GM12878 (cell line): ENCODE data around the gene ZCCHC18. TPM values are rescaled to one million over a fixed set of nuclear protein-coding genes. Genes with fewer than 3 reads are reported as not detected.

Source experiments
- ATAC-seq: fragments of 200-7000 bp; cut with Tn5 transposase; 3 replicates; pipeline ENCODE4 v1.9.1; 2020; ENCODE audit warnings: mild to moderate bottlenecking, moderate library complexity
- BruUV-seq: library from RNA; stranded (reverse); fragments of 400-500 nt; replicated peaks from 2 replicates; lab custom pipeline; 2021; lab: Mats Ljungman, UMichigan
- CTCF ChIA-PET: fragments of 300-600 bp; sonication (Branson Sonifier 250); formaldehyde crosslinking; extraction: SDS; loops from one replicate; lab custom pipeline; 2021; ENCODE audit warnings: inconsistent platforms; lab: Yijun Ruan, JAX
- POLR2A ChIA-PET: fragments of 350-600 bp; formaldehyde crosslinking; extraction: SDS; loops from one replicate; lab custom pipeline; 2021; ENCODE audit warnings: inconsistent platforms; lab: Charles Lee
- RAD21 ChIA-PET: fragments of 300-600 bp; sonication (Branson Sonifier 250); formaldehyde crosslinking; loops from one replicate; lab custom pipeline; 2023; ENCODE audit warnings: antibody characterized with exemption; ENCODE audit not compliant: unreplicated experiment; lab: Charles Lee
- SMC1A ChIA-PET: fragments of 300-600 bp; sonication (Branson Sonifier 250); formaldehyde crosslinking; loops from one replicate; lab custom pipeline; 2023; ENCODE audit not compliant: unreplicated experiment, uncharacterized antibody; lab: Charles Lee
- DNase-seq: peaks from one replicate; pipeline ENCODE4 v3.0.0-alpha.2; 2011; ENCODE audit warnings: low read depth, low spot score
- FAIRE-seq: peaks from 3 replicates; lab custom pipeline; 2011; peaks lifted over from hg19 to GRCh38; lab: Jason Lieb, UNC
- H2AFZ ChIP-seq: 2 replicates; pipeline ENCODE4 v1.6.0; 2011; ENCODE audit warnings: low read depth, low read length, control low read depth; ENCODE audit not compliant: control insufficient read depth
- H3K27ac ChIP-seq: 2 replicates; pipeline ENCODE4 v1.5.1; 2011; ENCODE audit warnings: control low read depth; ENCODE audit not compliant: control insufficient read depth, insufficient read depth
- H3K27me3 ChIP-seq, 2 experiments: replicated peaks in 1 of 2; 2 replicates each; pipeline versions ENCODE4 v1.6.0 to v1.6.1; 2011; ENCODE audit warnings: low read length in 1 of 2; ENCODE audit not compliant: control insufficient read depth in 2 of 2, insufficient read depth in 2 of 2
- H3K36me3 ChIP-seq, 2 experiments: 2 replicates each; pipeline ENCODE4 v1.5.1; 2011; ENCODE audit warnings: low read length in 1 of 2; ENCODE audit not compliant: control insufficient read depth in 2 of 2, insufficient read depth in 2 of 2
- H3K4me1 ChIP-seq: 2 replicates; pipeline ENCODE4 v1.6.1; 2011; ENCODE audit warnings: mild to moderate bottlenecking, low read length, moderate library complexity, mixed read lengths; ENCODE audit not compliant: control insufficient read depth, insufficient read depth
- H3K4me2 ChIP-seq: 2 replicates; pipeline ENCODE4 v1.6.0; 2011; ENCODE audit warnings: control low read depth; ENCODE audit not compliant: control insufficient read depth, insufficient read depth
- H3K4me3 ChIP-seq: fragments of 200-600 bp; sonication (generic); 2 replicates; pipeline ENCODE4 v1.5.1; 2016
- H3K79me2 ChIP-seq: 2 replicates; pipeline ENCODE4 v1.6.0; 2011; ENCODE audit warnings: low read length; ENCODE audit not compliant: control insufficient read depth, insufficient read depth
- H3K9ac ChIP-seq: 2 replicates; pipeline ENCODE4 v1.8.0; 2011; ENCODE audit warnings: low read length, control low read depth, mixed read lengths; ENCODE audit not compliant: control insufficient read depth, insufficient read depth
- H3K9me3 ChIP-seq: replicated peaks from 3 replicates; pipeline ENCODE4 v1.5.1; 2011; ENCODE audit warnings: mild to moderate bottlenecking, low read length; ENCODE audit not compliant: control insufficient read depth, insufficient read depth
- H4K20me1 ChIP-seq: 2 replicates; pipeline ENCODE4 v1.6.0; 2011; ENCODE audit not compliant: control insufficient read depth, insufficient read depth
- EGR1 ChIP-seq, 2 experiments: IDR thresholded peaks; 1 replicate in 1 of 2; 2 replicates in 1 of 2; pipeline ENCODE4 v1.6.1; 2011 to 2012; ENCODE audit warnings: low read depth in 2 of 2, low read length in 2 of 2, borderline replicate concordance in 1 of 2, mild to moderate bottlenecking in 1 of 2, moderate library complexity in 1 of 2
- MEF2B ChIP-seq: fragments of 450-650 bp; IDR thresholded peaks from 2 replicates; pipeline ENCODE4 v1.6.1; 2018; ENCODE audit warnings: mild to moderate bottlenecking, moderate library complexity; ENCODE audit not compliant: partially characterized antibody, poor library complexity, severe bottlenecking
- MLLT1 ChIP-seq: fragments of 450-650 bp; IDR thresholded peaks from 2 replicates; pipeline ENCODE4 v1.6.1; 2016; ENCODE audit warnings: mild to moderate bottlenecking
- NFYA ChIP-seq: IDR thresholded peaks from 2 replicates; pipeline ENCODE4 v1.6.1; 2011; ENCODE audit warnings: low read depth, mild to moderate bottlenecking, low read length, improper control_type of control experiment, borderline replicate concordance
- POLR2AphosphoS5 ChIP-seq: IDR thresholded peaks from 2 replicates; pipeline ENCODE4 v1.6.1; 2011; ENCODE audit warnings: mild to moderate bottlenecking, low read length, inconsistent platforms
- TAF1 ChIP-seq: IDR thresholded peaks from 2 replicates; pipeline ENCODE4 v1.6.1; 2011; ENCODE audit warnings: mild to moderate bottlenecking, low read depth, low read length, borderline replicate concordance
- ZNF217 ChIP-seq: fragments of 450-650 bp; IDR thresholded peaks from 2 replicates; pipeline ENCODE4 v1.6.1; 2017; ENCODE audit warnings: antibody characterized with exemption, mild to moderate bottlenecking
- ZNF24 ChIP-seq: fragments of 450-650 bp; IDR thresholded peaks from 2 replicates; pipeline ENCODE4 v1.6.1; 2017; ENCODE audit warnings: antibody characterized with exemption, mild to moderate bottlenecking
- in situ Hi-C: fragments of 300-500 bp; cut with MboI; formaldehyde crosslinking; loops from 9 replicates; pipeline ENCODE4 v1.14.3; 2018; ENCODE audit warnings: mixed read lengths
- intact Hi-C: fragments of 100-400 bp; cut with micrococcal nuclease; formaldehyde crosslinking; loops from one replicate; pipeline ENCODE4 v1.14.2; 2022; ENCODE audit not compliant: unreplicated experiment
- polyA plus RNA-seq, 11 experiments: library from polyadenylated mRNA; depleted of rRNA in 4 of 11; unstranded in 6 of 11; stranded (reverse) in 5 of 11; fragments of >200 nt; fragmentation: Nextera tagmentation in 4 of 11; fragmentation: Illumina TruSeq in 1 of 11; extraction: Ambion mirVana in 4 of 11; extraction: Trizol in 1 of 11; gene quantifications; 1 replicate in 1 of 11; 2 replicates in 10 of 11; pipeline versions ENCODE4 v1.2.1 to v1.2.3, GENCODE V29; 2011 to 2016; ENCODE audit warnings: inconsistent platforms in 2 of 11, missing spikeins in 2 of 11, low read depth in 1 of 11
- total RNA-seq, 4 experiments: library from RNA; depleted of rRNA in 3 of 4; stranded (reverse); fragments of >200 nt in 3 of 4; fragmentation: Illumina TruSeq in 1 of 4; extraction: Trizol in 1 of 4; gene quantifications; 2 replicates each; pipeline versions ENCODE4 v1.2.1 to v1.2.3, GENCODE V29; 2013 to 2021

ZCCHC18 gene
- total and polyA plus RNA-seq, 10 of the 15 experiments (the other 5 are each of a cell fraction or from before 2014, with no cell fraction given): 1.0 to 4.2 (median 2.3) TPM

DNA sequence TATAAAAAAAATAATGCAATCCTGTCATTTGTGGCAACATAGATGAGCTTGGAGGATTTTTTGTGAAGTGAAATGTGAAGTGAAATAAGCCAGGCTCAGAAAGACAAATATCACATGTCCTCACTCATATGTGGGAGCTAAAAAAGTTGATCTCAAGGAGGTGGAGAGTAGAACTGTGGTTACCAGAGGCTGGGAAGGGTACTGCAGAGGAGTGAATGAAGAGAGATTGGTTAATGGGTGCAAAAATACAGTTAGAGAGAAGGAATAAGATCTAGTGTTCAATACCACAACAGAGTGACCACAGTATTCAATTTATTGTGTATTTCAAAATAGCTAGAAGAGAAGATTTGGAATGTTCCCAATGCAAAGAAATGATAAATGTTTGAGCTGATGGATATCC is 13.4 kb upstream of the ZCCHC18 start:
- Histone ChIP-seq H3K9ac (no peak overlapping the region), H4K20me1 (no peaks in the 10 kb centered on the region), H2AFZ (no peak overlapping the region), H3K79me2 (no peaks in the 10 kb centered on the region), H3K36me3 (no peaks in the 10 kb centered on the region), H3K4me3 (no peak overlapping the region), H3K27me3 (no peaks in the 10 kb centered on the region), H3K4me1 (no peaks in the 10 kb centered on the region), H3K4me2 (no peak overlapping the region), H3K9me3 (no peaks in the 10 kb centered on the region), H3K27ac (no peak overlapping the region)
- ChIA-PET RAD21 (interaction anchor here (0.9 to 3.0 kb wide), 6 partner anchors 13 to 254 kb away, joined by 3 to 19 read pairs (median 4); partner anchors contain the start of gene ZCCHC18), POLR2A (no interaction called here), CTCF (interaction anchor here (0.6 to 3.3 kb wide), 10 partner anchors 12 to 1091 kb away, joined by 3 to 41 read pairs (median 3); partner anchors contain the start of gene ZCCHC18), SMC1A (interaction anchor here (0.6 to 2.9 kb wide), 4 partner anchors 9 to 158 kb away, joined by 3 to 19 read pairs (median 10); partner anchors contain the start of gene ZCCHC18)
- in situ Hi-C loops (no loop called here), intact Hi-C loops (loop anchor here (1.0 kb wide), 2 partner anchors 14 to 37 kb away; no protein-coding TSS in a partner anchor)
- no peak for FAIRE-seq
- peak; percentile 77 for ATAC-seq
- DNase-seq: no peak
- no TSS peak for BruUV-seq
- TF ChIP-seq POLR2AphosphoS5 (no peak), NFYA (no peak), MEF2B (no peak), EGR1 (IDR thresholded peaks at IDR 0.05; ENCODE audit: borderline replicate concordance in 1 of 2, low read depth in 2 of 2, low read length in 2 of 2) (no peak), TAF1 (no peak), ZNF217 (no peak), MLLT1 (no peak), ZNF24 (no peak)
